Ecto neural progenitor cell (in vitro differentiated cells): ENCODE data around the gene LCN2.
A peak's percentile ranks its signal among the peaks of the same experiment; 100 is the strongest.

Experiments
- DNase-seq: peaks from one replicate; pipeline ENCODE4 v3.0.0-alpha.2; 2018; ENCODE audit warnings: low spot score

Gene LCN2

DNA sequence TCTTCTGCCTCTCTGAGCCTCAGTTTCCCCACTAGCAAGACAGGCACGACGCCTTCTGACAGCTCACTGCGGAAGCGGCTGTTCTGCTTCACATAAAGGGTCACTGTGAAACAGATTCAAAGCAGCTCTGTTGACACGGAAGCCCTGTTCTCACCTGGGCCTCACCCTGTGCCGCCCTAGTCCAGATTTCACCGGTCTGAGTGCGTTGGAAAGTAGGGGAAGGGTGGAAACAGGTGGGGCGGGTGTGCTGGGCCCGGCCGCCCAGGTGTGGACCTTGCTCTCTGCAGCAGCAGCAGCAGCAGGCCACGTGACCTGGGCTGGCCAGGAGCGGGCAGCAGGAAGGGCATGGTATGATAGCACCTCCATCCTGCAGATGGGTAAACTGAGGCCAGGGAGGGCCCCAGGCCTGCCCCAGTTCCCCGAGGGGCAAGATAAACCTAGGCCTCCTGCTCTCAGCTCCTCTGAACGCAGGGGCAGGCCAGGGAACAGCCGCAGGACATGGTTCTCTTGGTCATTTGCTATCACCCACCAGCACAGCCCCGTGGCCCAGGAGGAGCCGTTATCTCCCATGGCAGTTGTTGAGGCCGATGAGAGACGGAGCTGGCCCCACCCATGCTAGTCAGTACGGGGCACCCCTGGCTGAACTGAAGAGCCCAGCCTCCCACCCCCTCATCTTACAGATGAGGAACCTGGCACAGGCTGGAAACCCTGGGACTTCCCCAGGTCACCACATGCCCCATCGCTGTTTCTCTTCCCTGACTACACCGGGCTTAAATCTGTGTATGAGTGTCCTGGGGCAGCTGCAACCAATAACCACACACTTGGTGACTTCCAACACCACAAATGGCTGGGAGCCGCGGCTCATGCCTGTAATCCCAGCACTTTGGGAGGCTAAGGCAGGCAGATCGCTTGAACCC, 33.8 kb upstream of the LCN2 start:
- DNase-seq: no peak

DNA sequence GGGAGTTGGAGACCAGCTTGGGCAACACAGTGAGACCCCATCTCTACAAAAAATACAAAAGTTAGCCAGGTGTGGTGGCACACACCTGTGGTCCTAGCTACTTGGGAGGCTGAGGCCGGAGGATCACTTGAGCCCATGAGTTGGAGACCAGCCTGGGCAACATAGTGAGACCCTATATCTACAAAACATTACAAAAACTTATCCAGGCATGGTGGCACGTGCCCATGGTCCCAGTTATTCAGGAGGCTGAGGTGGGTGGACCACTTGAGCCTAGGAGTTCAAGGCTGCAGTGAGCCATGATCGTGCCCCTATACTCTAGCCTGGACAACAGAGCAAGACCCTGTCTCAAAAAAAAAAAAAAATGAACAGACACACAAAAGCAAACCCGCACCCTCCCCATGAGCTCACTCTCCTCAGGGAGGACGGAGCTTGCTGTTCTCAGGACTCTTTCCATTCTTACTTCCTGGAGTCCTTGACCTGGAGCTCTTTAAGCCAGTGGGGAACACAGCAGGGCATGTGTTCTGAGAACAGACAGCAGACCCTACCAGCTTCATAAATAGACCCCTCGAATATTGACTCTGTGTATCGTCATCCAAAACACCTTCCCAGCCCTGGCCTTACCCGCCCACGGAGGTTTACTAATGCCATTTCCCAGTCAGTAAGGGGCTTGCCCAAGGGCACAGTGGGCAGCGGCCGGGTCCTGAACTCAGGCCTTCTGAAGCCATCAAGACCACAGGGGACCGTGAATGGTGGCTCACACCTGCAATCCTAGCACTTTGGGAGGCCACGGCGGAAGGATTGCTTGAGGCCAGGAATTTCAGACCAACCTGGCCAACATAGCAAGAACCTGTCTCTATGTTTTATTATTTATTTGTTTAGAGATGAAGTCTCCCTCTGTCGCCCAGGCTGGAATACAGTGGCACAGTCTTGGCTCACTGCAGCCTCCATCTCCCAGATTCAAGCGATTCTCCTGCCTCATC, 32.9 kb upstream of the LCN2 start:
- no peak for DNase-seq

DNA sequence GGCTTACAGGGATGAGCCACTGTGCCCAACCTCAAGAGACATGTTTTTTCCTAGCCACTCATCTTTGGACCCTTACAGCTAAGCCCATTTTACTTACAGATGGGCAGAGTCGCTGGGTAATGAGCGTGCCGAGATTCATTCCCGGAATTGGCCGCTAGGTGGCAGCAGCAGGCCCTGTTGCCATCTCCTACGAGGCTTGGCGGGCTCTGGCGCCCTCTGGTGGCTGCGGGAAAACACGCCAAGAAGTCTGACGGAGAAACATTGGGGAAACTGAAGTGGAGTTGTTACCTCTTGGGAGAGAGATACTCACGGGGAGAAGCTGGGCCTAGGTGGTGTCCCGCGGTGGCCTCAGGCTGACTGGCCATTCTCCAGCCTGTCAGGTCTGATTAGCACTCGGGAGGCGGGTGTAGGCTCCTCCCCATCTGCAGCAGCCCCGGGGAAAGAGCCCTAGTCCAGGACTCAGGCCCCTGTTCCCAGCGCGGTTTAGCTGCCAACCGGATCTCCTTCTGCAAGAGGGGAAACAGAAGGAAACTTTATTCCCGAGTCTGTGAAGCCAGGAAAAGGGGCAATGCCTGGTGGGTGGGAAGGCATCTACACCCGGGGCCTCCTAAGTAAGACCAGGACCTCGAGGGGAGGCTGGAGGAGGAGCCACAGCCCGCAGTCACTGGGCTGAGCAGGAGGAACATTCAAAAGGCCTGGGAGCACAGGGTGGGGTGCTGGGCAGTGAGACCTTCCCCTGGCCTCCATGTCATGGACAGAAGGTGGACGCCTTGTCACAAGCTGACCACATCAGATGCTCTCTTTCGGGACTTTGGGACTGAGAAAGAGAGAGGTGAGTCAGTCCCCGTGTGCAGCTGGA, 31.4 kb upstream of the LCN2 start:
- peak; percentile 97 for DNase-seq

DNA sequence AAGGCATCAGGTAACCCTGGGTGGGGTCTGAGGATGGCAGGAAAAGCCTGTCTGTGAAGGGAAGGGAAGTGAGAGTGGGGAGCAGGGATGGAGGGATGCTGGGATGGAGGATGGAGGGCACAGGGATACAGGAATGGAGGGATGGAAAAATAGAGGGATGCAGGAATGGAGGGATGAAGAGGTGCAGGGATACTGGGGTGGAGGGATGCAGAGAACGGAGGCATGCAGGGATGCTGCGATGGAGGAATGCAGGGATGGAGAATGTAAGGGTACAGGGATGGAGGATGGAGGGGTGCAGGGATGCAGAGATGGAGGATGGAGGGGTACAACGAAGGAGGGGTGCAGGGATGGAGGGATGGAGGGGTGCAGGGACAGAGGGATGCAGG, 30.8 kb upstream of the LCN2 start:
- no peak for DNase-seq

DNA sequence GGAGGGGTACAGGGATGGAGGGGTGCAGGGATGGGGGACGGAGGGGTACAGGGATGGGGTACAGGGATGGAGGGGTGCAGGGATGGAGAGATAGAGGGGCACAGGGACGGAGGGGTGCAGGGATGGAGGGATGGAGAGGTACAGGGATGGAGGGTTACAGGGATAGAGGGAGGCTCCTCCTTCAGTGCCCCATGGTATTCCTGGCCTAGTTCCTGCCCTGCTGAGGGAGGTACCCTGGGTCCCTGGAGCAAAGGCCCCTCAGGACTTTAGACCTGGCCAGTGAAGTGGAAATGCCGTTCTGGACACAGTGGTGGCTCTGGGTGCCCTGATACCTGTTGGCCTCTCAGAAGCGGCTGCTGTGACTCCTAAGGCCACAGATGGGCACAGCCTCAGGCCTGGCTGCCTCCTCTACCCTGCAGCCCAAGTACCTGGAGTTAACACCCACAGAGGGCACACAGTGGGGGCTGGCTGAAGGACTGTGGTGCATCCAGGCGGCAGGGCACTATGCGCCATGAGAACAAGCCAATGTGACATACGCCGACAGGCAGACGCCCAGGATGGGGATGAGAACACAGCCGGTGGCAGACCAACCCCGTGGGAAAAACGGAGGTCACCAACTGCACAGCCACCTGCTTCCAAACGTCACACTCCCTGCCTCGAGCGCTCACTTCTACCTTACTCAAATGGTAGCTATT, 30.1 kb upstream of the LCN2 start:
- DNase-seq: no peak

DNA sequence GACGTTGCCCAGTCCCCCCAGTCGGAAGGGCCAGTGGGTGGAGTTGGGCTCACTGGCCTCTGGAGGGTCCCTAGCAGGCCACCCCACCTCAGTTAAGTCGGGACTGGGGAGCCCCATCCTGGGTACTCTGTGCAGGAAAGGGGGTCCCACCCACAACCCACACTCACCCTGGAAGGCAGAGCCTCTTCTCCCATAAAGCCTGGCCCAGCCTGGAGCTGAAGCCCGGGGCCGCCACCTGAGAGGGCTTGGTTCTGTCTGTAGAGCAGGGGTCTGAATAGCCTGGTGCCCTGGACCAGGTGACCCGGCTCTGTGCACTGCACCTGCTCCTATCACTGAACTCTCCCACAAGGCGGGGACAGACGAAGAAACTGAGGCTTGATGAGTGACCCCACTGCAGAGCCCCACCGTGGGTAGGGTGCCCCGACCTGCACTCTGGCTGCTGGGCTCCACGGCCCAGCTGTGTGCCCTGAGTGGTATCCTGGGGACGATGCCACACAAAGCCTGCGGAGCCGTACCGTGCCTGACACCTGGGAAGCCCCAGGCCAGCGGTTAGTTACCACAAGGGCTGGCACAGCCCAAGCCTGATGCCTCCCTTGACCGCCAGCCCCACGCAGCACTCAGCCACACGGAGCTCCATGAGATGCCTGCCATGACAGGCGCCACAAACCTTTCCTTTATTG, 29.1 kb upstream of the LCN2 start:
- DNase-seq: no peak

DNA sequence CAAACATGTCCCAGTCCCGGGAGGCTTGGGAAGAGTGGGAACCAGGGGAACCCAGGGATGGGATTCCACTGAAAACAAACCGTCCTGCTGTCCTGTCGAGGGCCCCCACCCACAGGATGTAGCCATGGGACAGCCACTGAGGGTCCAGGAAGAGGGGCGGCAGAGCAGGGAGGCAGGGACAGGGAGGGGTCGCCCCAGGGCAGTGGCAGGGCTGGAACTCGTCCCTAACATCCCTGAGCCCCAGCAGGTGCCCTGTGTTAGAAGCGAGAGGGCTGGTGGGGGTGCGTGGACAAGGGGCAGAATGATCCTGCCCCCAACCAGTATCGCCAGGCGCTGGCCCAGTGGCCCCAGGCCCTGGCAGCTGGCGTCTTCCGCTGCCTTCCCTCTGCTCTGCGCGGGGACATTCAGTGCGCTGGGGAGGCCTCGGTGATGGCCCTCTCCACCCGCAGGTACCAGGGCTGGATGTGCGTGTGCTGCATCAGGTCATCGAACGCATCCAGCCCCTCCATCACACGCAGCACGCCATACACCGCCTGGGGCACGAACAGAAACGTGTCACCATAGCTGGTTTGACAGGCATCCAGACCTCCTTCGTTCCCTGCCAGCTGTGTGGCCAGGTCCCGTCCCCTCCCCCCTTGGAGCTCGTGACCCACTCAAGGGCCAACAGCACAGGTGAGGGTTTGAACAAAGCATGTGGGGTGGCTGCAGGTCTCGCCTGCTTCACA, 28.4 kb upstream of the LCN2 start:
- DNase-seq: no peak

DNA sequence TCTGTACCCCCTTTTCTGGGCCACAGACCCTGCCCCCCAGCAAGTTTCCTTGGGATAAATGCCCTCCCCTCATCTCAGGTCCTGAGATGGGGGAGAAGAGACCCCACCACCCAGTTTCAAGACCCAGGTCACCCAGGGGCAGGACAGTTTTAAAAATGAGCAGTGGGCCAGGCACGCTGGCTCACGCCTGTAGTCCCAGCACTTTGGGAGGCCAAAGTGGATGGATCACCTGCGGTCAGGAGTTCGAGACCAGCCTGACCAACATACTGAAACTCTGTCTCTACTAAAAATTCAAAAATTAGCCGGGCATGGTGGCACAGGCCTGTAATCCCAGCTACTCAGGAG, 27.8 kb upstream of the LCN2 start:
- DNase-seq: no peak

DNA sequence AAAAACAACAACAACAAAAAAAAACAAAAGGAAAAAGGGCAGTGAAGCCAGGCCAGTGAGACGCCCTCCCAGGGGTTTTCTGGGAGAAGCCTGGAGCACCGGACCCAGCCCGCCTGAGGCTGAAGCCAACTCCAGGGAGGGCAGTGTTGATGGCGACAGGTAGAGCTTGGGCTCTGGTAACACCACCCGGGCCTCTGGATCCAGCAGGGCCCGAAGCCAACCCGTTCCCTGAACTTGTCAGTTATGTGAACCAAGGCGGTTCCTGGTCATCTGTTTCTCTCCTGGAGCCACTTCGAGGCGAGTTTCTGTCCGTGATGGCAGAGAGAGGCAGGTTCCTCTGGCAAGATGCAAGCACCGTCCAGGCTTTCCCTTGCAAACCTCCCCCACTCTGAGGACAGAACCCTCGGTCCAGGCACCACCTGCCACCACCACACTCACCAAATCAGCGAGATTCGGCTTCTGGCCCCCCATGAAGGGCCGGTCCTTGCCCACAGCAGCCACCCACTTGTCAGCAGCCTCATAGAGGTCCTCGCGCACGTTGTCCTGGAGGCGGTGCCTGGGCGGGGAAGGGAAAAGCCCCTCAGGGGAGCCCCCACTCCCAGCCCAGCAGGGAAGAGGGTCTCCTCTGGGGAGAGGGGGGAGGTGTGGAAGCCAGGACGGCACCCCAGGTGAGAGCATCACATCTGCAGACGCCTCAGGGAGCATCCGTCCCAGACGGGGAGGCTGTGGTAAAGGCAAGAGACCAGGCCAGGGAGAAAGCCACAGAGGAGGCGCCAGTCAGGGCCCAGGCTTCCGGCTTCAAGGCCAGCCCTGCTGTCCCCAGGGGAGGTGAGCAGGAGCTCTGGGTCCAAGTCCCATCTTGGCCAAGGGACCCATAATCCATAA, 27.1 kb upstream of the LCN2 start:
- no peak for DNase-seq

DNA sequence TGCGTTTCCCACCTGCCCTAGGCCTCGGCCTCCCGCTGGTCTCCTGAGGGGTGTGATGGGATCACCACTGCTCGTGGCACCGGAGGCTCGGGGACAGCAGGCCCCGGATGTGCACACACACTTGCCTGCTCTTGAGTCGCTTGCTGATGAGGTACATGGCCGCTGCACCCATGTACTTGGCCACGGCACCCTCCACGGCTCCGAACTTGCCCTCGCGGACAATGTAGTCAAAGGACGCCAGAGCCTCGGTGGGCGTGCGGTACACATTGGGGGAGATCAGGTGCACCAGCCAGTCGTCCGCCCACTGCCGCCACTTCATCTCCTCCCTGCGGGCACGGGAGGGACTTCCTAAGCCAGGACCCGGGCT, 26.5 kb upstream of the LCN2 start:
- no peak for DNase-seq

DNA sequence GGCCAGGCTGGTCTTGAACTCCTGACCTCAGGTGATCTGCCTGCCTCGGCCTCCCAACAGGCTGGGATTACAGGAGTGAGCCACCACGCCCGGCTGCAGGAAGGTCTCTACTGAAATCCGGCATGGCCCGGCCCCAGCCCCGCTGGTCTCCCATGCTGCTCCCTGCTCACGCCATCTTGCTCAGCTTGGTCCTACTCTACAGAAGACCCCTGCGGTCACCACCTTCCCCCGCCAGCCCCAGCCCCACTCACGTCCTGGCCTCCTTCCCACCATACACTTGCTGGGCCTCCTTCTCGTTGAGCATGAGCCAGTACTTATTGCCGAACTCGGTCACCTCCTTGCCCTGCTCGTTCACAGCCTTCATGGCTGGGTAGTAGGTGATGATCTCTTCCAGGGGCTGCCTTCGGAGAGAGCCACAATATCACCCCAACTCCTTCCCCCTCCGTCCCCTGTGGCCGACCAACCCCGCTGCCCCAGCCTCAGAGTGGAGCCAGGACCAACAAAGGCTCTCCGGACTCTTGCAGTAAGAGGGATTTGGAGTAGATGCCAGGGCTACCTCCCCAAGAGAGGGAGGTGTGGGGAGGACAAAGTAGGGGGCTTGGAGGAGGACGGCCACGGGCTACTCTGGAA, 25.7 kb upstream of the LCN2 start:
- no peak for DNase-seq

DNA sequence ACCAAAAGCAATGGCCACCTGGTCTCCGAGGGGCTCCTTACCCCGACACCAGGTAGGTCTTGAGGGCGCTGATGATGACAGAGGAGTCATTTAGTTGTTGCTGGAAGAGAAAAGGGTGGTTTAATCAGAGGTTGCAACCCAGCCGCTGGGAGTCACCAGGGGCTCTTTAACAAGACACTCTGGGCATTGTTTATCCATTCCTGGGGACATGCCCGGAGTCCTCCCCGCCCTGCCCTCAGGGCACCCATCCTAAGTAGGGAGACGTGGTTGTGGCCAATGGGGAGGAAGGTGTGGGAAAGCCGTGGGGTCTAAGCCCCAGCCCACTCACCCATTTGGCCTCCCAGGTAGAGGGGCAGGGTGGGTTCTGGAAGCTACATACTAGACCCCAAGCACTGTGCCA, 24.8 kb upstream of the LCN2 start:
- no peak for DNase-seq

DNA sequence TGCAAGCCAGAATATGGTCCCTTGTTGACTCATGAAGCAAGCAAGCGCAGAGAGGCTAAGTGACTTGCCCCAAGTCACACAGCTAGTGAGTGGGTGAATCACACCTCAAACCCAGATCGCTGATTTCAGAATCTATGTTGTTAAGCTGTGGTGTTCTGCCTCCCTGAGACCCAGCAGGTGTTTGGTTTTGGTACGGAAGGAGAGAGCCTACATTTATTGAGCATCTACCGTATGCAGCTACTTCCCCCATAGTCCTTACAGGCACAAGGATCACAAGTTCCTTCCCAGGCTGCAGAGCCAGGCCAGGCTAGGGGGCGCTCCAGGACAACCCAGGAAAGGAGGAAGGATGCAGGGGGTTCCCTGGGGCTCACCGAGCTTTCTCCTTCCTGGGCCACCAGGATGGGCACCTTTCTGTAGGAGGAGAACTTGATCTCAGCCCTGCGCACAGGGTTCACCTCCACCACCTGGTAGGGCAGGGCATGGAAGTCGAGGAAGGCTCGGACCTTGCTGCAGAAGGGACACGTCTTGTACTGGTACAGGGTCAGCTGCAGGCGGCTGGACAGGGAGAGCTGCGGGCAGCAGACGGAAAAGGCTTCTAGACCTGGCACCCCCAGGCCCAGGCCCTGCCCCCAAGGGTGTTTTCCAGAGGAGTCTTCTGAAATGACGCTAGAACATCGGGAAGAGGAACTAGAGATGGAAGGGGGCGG, 24.2 kb upstream of the LCN2 start:
- peak; percentile 80 for DNase-seq

DNA sequence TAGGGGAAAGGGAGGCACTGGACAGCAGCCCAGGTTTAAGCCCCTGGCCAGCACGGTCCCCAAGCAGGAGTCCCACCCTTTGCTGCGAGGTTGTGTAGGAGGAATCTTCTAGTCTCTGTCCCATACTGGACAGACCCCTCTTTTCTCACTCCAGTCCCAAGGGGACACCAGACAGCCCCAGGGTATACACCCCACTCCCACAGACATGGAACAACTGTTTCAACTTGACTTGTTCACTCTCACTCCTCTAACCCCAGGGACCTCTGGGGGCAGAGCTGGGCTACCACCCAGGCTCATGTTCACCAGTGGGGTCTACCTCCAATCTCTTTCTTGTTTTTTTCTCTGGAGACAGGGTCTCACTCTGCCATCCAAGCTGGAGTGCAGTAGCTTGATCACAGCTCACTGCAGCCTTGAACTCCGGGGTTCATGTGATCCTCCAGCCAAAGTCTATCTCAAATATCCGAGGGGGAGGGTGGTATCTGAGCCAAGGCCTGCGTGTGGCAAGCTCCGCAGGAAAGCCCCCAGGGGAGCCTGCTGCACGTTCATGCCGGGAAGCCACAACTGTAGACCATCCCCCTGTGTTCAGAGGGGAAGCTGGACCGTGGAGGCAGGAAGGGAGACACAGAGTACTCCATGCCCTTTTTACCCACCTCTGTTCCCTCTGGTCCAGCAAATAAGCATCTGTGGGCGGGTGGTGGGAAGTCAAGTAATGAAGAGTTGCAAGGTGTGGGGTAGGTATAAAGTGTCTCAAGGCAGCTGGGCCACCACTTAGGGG, 23.5 kb upstream of the LCN2 start:
- DNase-seq: no peak

DNA sequence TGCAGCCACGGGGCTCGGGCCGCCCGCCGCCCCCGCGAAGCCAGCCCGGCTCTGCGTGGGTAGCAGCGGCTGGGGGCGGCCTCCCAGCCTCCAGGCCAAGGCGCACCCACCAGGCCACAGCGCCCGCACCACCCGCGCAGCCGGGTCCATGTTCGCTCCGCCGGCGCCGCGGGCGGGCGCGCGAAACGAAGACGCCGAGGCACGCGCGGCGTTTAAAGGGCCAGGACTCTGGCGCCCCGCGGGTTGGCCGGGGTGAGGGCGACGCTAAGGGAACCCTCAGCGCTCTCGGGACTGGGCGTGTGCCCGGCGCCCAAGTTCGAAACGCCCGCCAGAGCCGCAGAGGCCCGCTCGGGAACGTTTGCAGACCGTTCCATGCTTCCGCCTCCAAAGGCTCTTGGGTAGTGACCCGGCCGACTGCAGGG, 21.7 kb upstream of the LCN2 start, which contains the start of gene PTGES2:
PTGES2 (minus strand) TSS at position 162 of the 422 bp plus-strand sequence; CDS start at position 150, 12 bp downstream.
- DNase-seq: peak; percentile 81

DNA sequence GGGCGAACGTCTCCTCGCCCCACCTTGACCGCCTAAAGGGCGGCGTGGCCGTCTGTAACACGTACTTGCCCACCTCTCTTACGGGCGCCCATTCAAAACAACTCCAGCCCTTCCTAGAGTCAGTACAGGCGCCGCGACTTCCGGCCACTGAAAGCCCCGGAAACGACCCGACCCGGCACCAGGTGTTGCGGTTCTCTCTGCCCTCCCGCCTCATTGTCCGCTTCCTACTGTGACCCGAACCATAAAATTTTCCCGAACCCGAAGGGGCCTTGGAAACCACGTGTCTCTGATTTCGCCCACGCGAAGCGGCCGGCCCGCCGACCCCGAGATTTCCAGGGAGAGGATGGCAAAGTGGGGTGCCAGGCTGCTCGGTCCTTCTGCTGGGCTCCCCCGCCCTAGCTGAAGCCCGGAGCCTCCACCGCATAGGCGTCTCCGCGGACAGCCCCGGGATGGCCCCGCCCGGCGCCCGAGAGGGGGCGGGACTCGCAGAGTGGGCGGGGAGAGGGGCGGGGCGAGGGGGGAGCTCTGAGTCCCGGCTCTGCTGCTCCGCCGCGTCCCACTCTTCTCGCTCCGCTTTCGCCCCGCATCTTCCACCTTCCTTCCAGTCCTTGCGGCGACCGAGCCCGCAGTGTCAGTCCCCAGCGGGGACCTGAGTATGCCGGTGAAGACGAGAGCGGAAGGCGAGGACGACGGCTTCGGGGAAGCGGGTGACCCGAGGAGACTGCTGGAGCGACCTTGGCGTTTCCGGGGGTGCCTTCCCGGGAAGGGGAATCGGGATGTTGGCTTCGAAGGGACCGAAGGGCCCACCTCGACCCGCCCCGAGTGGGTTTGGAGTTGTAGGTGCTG, 21.0 kb upstream of the LCN2 start:
- peak; percentile 91 for DNase-seq
